Dermis blood vessel endothelial cell (primary cell): Measurements from ENCODE around the gene MAJIN. TPM values are rescaled to one million over a fixed set of nuclear protein-coding genes. Genes with fewer than 3 reads are reported as not detected.
"Not testable (repeated sequence)": the region's sequence is repeated elsewhere in the genome, so short reads cannot be mapped to it uniquely, and the experiment has no call there.

Experiments used
- DNase-seq: peaks from one replicate; pipeline ENCODE4 v3.0.0; 2010
- total RNA-seq: library from RNA; depleted of rRNA; stranded (reverse); fragments of >200 nt; gene quantifications from 2 replicates; pipeline ENCODE4 v1.2.3, GENCODE V29; 2014

Gene MAJIN
- total RNA-seq, 1 donor from 2014 or later: 0.17 TPM

DNA sequence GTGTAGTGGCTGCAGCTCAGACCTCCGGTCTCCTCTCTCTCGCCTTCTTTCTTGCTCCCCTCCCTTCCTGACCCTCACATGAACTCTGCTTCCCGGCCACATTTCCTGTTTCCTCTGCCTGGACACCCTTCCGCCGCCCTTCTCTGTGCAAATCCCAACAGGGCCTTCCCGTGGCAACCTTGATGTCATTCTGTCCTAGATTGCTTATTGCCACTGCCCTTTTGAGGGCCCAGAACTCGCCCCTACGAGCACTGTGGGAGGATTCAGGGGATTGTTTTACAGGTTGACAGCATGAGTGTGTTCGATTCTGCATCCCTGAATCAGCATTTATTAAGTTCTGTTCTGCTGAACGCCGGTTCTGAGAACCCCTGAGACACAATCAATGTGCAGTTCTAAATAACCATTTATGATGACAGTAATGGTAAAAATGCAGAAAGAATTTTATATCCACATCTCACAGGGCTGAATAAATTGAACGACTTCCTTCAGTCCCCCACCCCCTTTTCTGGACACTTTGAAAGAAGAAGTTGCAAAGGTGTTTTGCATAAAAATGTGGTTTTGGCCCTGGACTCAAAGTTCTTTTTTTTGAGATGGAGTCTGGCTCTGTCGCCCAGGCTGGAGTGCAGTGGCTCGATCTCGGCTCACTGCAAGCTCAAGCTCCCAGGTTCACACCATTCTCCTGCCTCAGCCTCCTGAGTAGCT is 18.5 kb upstream of the MAJIN start:
- DNase-seq: peak; percentile 51

GRCh38 chr11:64989416-64989815 is 17.5 kb upstream of the MAJIN start:
- DNase-seq: no peak

DNA sequence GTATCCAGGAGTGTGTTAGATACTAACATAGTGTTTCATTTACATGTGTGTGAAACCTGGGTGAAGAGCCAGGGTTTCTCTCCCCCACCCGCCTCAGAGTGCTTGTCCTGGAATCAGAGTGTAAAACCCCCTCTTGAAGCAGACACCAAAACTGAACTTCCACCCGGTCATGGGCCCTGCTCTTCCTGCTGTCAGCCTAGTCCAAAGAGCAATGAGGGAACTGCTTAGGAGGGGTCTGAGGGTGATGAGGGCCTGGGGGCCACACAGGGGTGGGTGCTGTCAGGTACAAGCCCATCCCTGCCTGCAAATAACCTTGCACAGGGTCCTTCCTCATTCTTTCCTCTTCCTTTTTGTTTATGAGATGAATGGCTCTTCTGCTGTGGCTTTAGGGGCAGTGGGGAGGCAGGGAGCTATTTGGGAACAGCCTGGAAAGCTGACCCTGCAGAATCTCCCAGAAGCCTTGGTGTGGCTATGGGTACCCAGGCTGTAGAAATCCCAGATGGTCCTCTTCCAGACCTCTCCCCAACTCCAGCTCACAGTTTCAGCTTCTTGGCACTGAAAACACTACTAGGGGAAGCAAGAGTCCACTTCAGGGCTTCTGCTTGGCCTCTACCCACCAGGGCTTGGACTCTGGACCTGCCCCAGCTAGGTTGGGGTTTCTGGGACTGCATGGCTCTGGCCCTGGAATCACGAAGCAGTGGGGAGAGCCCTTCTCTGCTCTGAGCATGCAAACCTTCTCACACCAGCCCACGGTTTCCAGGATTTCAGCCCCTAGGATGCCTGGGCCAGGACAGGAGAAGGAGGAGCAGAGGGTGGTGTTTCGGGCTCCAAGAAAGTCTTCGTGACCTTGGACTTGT is 16.3 kb upstream of the MAJIN start:
- DNase-seq: no peak

DNA sequence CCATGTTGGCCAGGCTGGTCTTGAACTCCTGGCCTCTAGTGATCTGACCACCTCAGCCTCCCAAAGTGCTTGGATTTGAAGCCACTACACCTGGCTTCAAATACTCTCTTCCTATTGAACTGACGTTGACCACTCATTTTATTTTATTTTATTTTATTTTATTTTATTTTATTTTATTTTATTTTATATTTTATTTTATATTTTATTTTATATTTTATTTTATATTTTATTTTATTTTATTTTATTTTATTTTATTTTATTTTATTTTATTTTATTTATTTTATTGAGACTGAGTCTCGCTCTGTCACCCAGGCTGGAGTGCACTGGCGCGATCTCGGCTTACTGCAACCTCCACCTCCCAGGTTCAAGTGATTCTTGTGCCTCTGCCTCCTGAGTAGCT is 11.4 kb upstream of the MAJIN start:
- DNase-seq: not testable (repeated sequence)

GRCh38 chr11:64976651-64977050 is 4.7 kb upstream of the MAJIN start:
- no peak for DNase-seq

- no peak for DNase-seq
These were observed 2.2 kb upstream of the MAJIN start for GRCh38 chr11:64974124-64974523.

DNA sequence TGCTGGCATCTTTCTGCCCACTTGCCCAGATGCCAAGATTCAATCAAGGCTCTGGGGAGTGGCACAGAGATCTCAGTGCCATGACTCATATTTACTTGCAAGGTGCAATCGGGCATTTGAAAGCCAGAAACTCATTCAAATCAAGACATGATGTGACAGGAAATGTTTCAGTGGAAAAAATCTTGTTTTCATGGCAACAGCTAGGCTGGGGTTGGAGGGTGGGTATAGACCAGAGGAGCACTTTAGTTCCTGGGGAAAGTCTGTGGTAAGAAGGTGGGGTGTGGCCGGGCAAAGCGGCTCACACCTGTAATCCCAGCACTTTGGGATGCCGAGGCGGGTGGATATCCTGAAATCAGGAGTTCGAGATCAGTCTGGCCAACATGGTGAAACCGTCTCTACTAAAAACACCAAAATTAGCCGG is 1.2 kb downstream of the MAJIN start:
- peak; percentile 67 for DNase-seq

DNA sequence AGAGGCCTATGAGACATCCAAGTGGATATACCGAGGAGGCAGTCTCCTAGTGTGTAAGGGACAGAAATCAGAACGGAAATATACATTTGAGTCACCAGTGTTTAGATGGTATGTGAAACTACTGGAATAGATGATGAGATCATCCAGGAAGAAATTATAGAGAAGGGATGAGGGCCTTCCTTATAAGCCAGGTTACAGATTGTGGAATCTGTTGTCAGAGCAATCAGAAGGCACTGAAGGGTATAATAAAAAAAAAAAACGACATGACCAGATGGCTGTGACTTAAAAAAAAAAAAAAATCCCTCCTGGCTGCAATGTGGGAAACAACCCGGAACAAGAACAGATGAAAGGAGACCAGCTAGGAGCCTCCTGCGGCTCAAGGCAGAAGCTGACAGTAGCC is 2.7 kb downstream of the MAJIN start:
- peak; percentile 51 for DNase-seq

- no peak for DNase-seq
These were observed 4.5 kb downstream of the MAJIN start for GRCh38 chr11:64967375-64967774.

DNA sequence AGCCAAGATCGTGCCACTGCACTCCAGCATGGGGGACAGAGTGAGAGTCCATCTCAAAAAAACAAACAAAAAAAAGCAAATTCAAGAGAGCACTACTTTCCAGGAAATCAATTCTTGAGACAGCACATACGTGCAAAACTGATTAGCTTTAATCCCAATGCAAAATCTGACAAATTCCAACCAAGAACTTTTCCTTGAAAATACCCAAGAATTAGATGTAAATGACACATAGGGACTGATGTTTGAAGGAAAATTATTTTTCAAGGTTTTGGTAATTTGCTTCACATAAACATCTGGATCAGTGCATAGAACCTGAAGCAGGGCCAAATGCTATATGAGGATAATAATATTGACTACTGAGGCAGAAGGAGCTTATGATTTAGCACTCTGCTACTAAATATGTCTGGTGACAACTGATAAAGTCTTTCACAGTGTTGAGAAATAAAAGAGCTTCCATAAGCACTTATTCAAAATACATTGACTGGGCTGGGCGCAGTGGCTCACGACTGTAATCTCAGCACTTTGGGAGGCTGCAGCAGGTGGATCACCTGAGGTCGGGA is 8.8 kb downstream of the MAJIN start:
- DNase-seq: no peak

- DNase-seq: no peak
These were observed 11.2 kb downstream of the MAJIN start for GRCh38 chr11:64960719-64961118.

DNA sequence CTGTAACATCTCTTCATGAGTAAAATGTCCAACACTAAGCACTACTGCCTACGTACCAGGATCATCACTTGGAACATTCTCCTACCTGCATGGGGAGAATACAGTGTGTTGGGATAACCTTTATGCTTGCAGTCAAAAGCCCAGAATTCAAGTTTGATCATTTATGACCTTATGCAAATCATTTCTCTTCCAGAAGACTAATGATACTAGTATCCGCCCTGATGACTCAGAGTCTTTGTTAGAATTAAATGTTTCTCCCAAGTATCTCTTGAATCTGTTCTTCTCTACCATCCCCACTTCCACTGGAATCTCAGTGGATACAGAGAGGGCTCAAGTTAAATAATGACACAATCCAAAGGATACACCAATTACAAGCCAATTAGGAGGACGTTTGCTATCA is 12.4 kb downstream of the MAJIN start:
- DNase-seq: no peak

- no peak for DNase-seq
These were observed 17.7 kb downstream of the MAJIN start for GRCh38 chr11:64954201-64954600.

DNA sequence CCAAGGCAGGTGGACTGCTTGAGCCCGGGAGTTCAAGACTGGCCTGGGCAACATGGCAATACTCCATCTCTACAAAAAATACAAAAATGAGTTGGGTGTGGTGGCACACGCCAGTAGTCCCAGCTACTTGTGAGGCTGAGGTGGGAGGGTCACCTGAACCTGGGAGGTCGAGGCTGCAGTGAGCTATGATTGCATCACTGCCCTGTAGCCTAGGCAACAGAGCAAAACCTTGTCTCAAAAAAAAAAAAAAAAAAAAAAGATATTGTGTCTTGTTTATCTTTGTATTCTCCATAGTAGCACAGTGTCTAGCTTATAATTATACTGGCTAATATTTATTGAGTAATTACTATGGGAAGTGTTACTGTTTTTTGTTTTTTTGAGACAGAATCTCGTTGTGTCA is 20.4 kb downstream of the MAJIN start:
- no peak for DNase-seq

DNA sequence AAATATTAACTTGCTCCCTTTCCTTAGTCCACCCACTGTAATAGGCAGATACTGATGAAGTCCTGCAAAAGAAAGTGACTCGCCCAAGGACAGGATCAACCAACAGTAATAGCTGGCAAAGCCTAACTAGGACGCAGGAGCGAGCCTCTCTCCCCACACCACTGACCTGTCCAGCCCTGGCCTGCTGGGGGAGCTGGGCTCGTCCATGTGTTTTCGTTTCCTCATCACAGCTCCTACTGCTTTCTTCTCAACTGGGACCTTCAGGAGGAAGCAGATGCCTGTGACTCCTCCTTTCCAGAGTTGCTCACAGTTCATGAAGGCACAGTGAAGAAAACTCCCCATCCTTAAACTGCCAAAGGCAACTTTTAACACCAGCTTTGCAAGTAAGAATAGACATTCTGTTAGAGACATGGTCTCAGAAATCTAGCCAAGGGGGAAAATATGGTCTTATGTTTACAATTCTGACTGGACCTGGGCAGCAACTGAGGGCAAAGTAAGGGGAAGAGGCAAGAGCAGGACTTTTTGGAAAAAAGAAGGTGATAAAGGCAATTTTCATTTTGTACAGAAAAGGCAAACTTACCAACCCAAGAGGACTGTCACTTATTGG is 24.6 kb downstream of the MAJIN start:
- DNase-seq: peak; percentile 50

DNA sequence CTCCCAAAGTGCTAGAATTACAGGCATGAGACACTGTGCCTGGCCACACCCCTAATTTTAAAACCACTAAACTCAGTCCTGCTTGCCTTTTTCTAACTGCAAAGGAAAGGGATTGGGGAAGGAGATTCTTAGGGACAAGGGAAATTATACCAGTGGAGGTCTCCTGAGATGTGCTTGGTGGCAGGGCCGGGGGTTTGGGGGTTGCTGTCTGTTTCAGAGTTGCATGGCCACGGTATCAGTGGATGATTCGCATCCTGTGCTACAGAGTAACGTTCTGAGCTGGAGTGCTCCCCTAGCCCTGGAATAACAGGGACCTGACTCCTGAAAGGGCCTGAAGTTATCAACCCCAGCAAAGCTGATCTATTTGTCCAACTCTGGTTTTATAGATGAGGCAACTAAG is 35.4 kb downstream of the MAJIN start:
- no peak for DNase-seq

- no peak for DNase-seq
These were observed 36.4 kb downstream of the MAJIN start, which contains the start of gene GPHA2 for GRCh38 chr11:64935359-64936081. GPHA2 (minus strand) TSS chr11:64935893; CDS start chr11:64935460, 433 bp downstream.

- DNase-seq: no peak
These were observed 37.1 kb downstream of the MAJIN start for GRCh38 chr11:64934682-64935358.

GRCh38 chr11:64933935-64934681 is 37.8 kb downstream of the MAJIN start:
- DNase-seq: no peak

GRCh38 chr11:64933213-64933934 is 38.5 kb downstream of the MAJIN start:
- no peak for DNase-seq
